C4-2B (cell line): Measurements from ENCODE around the gene GDNF.
"Not testable (repeated sequence)": the region's sequence is repeated elsewhere in the genome, so short reads cannot be mapped to it uniquely, and the experiment has no call there.

ENCODE experiments used
- H3K27ac ChIP-seq: fragments of 450-650 bp; 2 replicates; pipeline ENCODE4 v1.5.1; 2017
- ZFX ChIP-seq: fragments of 450-650 bp; IDR thresholded peaks from 2 replicates; pipeline ENCODE4 v1.6.1; 2017
- TF ChIP-seq, protein P1 (sequence below): fragments of 450-650 bp; conservative IDR thresholded peaks from 2 replicates; pipeline ENCODE4 v1.5.1; 2017; ENCODE audit warnings: mild to moderate bottlenecking

The GDNF gene

DNA sequence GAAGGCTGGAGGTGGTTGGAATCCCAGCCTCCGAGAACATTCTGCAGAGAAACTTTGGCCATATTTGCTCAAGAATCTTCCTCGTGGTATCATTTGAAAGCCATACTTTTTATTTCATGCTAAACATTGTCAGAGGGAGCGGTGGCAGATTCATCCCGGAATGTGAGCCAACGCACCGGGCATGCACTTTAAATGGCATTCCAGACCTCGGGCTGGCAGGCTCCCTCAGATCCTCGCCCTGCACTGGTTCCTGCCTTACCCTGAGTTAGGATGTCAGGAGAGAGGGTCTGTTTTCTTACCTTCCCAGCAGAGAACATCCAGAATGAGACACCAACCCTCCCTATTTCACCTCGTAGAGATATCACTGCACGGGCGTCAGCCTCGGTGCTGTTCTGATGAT lies 33.8 kb downstream of the GDNF start:
- TF ChIP-seq, protein P1, sequence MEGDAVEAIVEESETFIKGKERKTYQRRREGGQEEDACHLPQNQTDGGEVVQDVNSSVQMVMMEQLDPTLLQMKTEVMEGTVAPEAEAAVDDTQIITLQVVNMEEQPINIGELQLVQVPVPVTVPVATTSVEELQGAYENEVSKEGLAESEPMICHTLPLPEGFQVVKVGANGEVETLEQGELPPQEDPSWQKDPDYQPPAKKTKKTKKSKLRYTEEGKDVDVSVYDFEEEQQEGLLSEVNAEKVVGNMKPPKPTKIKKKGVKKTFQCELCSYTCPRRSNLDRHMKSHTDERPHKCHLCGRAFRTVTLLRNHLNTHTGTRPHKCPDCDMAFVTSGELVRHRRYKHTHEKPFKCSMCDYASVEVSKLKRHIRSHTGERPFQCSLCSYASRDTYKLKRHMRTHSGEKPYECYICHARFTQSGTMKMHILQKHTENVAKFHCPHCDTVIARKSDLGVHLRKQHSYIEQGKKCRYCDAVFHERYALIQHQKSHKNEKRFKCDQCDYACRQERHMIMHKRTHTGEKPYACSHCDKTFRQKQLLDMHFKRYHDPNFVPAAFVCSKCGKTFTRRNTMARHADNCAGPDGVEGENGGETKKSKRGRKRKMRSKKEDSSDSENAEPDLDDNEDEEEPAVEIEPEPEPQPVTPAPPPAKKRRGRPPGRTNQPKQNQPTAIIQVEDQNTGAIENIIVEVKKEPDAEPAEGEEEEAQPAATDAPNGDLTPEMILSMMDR, result no peak
- no peak for TF ChIP-seq ZFX
- no peak overlapping the region for H3K27ac ChIP-seq

DNA sequence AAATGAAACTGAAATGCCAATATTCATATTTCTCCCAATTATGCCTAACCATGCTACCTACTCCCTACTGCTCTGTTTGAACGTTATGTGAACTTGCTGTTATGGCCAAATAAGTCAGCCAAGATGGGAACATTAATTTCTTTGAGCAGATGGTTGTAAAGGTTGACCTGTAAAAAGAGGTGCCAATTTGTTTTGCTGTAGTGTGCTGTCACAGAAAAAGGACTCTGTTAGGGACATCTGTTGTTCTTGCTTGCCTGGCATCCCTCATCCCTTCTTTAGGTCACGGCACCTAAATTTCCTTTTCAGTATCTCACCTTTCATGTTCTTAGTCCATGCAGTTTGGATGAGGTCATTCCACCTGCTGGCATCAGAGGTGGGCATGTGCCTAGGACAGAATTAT lies 35.4 kb downstream of the GDNF start:
- no peak for TF ChIP-seq ZFX
- TF ChIP-seq, protein P1, result no peak
- H3K27ac ChIP-seq, result no peak overlapping the region

DNA sequence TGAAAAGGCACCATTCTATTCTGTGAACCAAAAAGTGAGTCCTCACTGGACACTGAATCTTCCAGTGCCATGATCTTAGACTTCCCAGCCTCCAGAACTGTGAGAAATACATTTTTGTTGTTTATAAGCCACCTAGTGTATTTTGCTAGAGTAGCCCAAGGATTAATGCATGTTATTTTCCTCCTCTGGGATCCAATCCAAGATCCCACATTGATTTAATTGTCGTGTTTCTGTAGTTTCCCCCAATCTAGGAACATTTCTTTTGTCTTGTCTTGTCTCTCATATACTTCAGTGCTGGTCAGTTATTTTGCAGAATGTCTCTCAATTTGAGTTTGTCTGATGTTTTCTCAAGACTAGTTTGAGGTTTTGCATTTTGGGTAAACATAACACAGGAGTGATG lies 36.4 kb downstream of the GDNF start:
- H3K27ac ChIP-seq, result no peak overlapping the region
- TF ChIP-seq, protein P1, result no peak
- TF ChIP-seq ZFX, result no peak

DNA sequence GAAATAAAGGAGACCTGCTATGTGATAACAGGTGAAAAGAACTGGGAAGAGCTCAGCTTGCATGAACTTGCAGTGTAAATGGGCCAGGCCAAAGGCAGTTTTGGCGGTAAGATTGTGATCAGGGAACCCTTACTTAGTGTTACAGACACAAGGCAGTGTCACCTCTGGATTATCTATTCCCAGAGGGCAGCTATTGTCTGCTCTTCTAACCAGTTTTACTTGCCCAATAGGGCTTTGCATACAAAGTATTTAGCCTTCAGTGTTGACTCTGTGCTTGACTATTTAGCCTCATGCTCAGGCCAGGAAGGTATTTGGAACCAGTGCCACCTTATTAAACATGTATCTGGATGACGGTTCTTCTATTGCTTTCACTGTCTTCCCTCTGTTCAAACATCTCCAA lies 38.3 kb downstream of the GDNF start:
- no peak overlapping the region for H3K27ac ChIP-seq
- TF ChIP-seq, protein P1, result no peak
- TF ChIP-seq ZFX, result no peak

DNA sequence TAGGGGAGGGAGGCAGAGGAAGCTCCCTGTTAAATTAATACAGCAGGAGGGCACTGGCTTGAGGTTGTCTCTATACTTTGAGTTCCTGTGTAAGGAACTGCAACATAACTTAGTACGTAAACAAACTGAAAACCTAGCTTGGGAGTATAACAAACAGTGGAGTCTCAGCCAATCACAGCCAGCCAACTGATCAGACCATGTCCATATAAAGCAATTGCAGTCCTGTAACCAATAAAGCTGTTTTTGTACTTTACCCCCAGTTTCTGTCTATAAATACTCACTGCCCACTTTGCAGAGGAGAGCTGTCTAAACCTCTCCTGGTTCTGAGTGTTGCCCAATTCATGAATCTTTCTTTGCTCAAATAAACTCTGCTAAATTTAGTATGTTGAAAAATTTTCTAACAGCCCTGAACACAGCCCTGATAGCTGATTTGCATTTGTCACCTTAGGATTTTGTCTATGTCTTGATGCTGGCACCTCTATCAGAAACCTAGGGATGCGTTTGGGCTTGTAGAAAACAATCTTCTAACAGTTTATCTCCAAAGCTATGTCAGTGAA lies 39.9 kb downstream of the GDNF start:
- H3K27ac ChIP-seq, result no peak overlapping the region
- TF ChIP-seq, protein P1, result no peak
- no peak for TF ChIP-seq ZFX

DNA sequence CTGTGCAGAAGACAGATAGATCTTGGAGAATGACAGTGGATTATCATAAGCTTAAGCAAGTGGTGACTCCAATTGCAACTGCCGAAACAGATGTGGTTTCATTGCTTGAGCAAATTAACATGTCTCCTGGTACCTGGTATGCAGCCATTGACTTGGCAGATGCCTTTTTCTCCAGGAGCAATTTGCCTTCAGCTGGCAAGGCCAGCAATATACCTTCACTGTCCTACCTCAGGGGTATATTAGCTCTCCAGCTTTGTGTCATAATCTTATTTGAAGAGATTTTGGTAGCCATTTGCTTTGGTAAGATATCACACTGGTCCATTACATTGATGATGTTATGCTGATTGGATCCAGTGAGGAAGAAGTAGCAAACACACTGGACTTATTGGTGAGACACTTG lies 43.4 kb downstream of the GDNF start:
- not testable (repeated sequence) for H3K27ac ChIP-seq

DNA sequence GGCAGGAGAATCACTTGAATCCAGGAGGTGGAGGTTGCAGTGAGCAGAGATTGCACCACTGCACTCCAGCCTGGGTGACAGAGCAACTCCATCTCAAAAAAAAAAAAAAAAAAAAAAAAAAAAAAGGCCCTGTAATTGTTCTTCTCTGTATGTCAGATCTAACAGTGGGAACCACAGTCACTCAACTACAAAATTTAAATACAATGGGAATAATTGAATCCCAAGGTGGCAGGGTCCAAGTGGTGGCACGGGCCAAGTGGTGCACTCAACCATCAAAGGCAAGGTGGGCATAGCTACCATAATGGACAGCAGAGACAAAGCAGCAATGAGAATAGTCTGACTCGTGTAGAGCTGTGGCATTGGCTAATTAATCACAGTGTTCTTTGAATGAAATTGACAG lies 44.5 kb downstream of the GDNF start:
- not testable (repeated sequence) for H3K27ac ChIP-seq

DNA sequence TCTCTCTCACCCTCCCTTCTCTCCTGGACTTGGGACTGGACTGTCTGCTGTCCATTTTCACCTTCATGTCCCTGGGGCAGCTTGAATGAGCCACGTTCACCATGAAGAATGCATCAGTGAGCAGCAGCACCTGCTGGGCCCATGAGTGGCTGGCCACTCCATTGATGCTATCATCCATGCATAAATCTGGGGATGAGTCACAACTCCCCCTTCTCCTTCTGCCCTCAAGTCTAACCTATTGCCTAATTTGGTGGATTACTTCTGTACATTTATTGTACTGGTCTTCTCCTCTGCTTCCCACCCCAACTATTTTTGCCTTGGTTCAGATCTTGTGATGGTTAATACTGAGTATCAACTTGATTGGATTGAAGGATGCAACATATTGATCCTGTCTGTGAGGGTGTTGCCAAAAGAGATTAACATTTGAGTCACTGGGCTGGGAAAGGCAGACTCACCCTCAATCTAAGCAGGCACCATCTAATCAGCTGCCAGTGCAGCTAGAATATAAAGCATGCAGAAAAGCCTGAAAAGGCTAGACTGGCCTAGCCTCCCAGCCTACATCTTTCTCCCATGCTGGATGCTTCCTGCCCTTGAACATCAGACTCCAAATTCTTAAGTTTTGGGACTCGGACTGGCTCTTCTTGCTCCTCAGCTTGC lies 46.7 kb downstream of the GDNF start:
- H3K27ac ChIP-seq, result no peak overlapping the region

More for the DNA sequence above, 46.7 kb downstream of the GDNF start:
- TF ChIP-seq, protein P1, result no peak
- no peak for TF ChIP-seq ZFX
